Loucy (cell line): ENCODE results near the gene DDX17.

ENCODE experiments used
- CTCF ChIP-seq: fragments of 200-600 bp; sonication (generic); conservative IDR thresholded peaks from 2 replicates; pipeline ENCODE4 v1.5.1; 2014; ENCODE audit warnings: mild to moderate bottlenecking, antibody characterized with exemption, low read length
- EZH2phosphoT487 ChIP-seq: fragments of 200-600 bp; IDR thresholded peaks from 2 replicates; pipeline ENCODE4 v1.6.1; 2018; ENCODE audit warnings: antibody characterized with exemption, mild to moderate bottlenecking, moderate library complexity, borderline replicate concordance

- no peak for TF ChIP-seq CTCF
- no peak for TF ChIP-seq EZH2phosphoT487
Measured at GRCh38 chr22:38451404-38451803, 54.7 kb downstream of the DDX17 start.
